LHCN-M2 (cell line): ENCODE data around the gene IFT88. TPM values are rescaled to one million over a fixed set of nuclear protein-coding genes. Genes with fewer than 3 reads are reported as not detected.
A peak's percentile ranks its signal among the peaks of the same experiment; 100 is the strongest.
"Not testable (repeated sequence)": the region's sequence is repeated elsewhere in the genome, so short reads cannot be mapped to it uniquely, and the experiment has no call there.

Source experiments
- DNase-seq: peaks from one replicate; pipeline ENCODE4 v3.0.0-alpha.2; 2012; ENCODE audit warnings: low read depth
- total RNA-seq: library from RNA; depleted of rRNA; stranded (reverse); fragments of >200 nt; gene quantifications from 2 replicates; pipeline ENCODE4 v1.2.3, GENCODE V29; 2014

IFT88 gene
- total RNA-seq, 1 experiment from 2014 or later: 18.0 TPM

DNA sequence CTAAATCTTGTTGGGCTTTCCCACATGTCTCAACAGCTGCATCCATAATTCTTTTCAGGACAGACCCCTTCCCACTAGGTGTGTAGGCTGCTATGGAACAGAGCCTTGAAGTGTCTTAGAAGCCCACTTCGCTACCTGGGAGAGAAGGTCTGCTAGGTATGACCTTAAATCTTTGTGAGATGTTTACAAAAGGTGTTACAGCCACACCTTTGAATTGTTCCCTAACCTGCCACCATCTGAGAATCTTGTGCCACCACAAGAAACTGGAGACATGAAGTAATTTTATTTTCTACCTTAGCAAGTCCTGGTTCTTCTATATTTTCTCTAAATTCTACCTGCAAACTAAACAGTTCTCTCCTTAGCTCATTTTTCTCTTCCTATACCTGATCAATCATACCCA is 69.1 kb downstream of the IFT88 start:
- no peak for DNase-seq

DNA sequence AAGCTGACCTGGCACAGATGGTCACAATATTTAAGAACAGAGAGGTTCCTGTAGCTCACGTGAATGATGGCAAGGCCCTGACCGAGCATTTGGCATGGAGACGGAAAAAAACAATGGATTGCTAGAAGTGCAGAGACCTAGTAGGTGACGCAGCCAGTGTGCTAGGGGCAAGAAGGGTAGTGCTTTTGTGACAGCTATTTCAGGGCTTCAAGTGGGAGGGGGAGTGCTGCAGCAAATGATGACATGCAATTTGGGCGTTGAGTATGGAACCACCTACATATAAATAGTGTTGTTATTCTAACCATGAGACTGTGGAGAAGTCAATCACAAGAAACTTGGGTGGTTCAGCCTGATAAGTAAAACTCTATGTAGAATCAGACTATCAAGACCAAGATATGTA is 70.9 kb downstream of the IFT88 start:
- no peak for DNase-seq

DNA sequence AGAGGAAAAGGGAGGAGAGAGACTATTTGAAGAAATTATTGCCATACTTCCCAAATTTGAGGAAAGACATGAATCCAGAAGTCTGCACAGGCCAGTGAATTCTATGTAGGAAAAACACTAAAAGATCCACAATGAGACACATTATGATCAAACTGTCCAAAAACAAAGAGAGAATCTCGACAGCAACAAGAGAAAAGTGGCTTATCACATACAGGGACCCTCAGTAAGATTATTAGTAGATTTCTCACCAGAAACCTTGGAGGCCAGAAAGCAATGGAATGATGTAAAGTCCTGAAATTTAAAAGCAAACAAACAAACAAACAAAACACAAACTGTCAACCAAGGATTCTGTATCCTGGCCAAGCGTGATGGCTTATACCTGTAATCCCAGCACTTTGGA is 80.8 kb downstream of the IFT88 start:
- no peak for DNase-seq

DNA sequence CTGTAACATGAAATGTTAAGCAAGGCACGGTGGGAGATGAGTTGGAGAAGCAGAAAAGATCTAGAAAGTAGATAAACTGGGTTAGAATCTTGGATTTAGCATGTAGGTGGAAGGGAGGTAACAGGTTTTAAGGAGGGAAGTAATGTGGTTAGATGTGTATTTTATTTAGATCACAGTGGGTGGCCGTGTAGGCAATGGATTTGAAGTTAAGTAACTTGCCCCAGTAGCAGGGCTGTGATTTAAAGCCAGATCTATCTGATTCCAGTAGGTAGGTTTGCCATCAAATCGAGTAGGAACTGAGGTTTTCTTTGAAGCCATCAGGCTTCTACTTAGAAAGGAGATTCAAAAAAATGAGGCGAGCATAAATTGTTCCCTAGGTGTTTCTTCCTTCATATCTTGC is 86.0 kb downstream of the IFT88 start:
- no peak for DNase-seq

DNA sequence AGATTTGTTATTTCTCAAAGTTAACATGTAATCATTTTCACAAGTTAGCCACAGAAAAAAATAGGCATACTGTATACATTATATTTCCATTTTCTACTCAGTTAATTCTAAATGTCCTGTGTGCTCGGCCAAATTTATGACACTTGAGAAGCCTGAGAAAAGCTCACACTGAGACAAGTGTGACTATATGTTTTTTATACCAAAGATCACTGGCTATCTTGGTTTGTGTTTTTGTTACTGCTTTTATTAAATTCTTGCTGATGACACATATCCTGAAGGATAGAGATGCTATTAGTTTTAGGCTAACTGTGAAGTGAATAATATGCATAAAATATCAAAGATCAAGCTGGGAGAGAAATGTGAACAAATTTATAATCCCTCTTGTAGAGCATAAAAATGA is 87.2 kb downstream of the IFT88 start:
- peak; percentile 49 for DNase-seq

DNA sequence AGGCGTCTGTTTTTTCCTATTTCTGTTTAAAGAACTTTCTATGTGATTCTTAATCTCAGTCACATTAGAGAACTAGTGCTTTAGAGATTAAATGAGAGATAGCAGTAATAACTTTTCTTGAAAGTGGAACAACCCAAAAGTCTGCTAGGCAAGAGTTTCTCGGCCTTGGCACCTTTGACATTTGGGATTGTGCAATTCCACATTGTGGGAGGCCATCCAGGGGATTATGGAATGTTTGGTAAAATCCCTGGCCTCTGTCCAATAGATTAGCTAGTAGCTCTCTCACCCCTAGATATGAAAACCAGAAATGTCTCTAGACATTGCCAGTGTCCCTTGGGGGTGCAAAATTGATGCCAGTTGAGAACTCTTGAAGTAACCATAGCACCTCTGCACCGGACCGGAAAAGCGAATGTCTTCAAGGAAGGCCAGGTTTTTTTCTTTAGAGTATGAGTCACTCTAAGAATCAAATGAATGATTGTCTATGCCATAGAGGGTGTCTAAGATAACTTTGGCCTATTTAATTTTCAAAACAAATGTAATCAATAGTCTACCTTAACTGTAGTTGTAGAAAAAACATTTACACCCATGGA is 91.6 kb downstream of the IFT88 start:
- DNase-seq: no peak

DNA sequence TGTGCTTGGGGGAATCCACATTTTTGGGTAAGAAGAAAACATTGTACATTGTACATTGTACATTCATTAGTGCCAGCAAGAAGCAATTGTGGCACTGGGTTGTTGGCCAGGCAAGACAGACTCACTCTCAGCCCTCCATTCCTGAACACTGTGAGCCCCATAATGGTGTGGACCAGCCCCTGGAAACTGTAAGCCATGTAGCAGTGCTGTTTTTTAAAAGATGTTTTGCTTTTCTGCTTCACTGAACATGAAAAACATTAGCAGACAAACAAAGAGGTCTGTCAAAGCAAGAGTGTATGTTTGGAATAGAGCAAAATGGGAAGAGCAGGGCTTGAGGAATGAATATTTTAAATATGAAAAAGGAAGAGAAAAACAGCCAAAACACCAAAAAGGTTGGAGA is 97.4 kb downstream of the IFT88 start:
- no peak for DNase-seq

DNA sequence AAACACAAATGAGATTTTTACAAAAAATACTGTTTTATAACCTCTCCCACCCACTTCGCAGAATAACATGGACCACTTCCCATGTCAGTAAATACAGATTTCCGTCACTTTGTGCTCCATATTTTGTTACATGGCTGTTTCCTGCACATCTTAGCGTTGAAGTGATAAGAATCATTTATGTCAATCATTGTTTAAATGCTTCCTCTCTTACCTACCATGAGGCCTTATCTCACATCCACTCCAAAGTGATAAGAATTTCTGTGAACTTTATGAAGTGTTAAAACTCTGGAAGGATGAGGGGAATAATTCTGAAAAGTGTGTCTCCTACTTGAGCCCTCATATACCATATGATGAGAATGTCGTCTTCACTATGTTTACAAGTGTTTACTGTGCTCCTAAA is 100.0 kb downstream of the IFT88 start:
- no peak for DNase-seq

DNA sequence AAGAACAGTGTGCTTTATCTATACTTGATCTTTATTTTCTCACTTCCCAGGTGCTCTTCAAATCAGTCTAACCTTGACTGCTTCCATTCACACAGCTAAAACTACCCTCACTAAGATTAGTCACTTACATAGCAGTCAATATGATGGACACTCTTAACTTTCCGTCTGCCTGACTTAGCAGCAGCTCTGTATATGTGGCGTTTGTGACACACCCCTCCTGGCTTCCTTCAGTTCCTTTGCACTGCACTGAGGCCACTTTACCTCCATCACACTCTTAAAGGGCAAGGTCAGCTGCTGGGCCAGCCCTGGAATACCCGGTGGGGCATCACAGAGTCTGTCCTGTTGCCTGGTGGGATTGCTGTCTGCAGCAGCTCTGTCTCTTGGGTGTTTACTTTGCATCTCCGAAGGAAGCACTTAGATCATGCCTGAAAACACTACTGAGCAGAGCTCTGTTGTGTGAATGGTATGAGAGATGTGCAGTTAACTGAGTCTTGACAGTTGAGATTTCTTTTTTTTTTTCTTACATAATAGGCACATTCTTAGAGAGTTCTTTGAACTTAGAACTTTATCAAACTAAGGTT is 101.0 kb downstream of the IFT88 start:
- DNase-seq: no peak

DNA sequence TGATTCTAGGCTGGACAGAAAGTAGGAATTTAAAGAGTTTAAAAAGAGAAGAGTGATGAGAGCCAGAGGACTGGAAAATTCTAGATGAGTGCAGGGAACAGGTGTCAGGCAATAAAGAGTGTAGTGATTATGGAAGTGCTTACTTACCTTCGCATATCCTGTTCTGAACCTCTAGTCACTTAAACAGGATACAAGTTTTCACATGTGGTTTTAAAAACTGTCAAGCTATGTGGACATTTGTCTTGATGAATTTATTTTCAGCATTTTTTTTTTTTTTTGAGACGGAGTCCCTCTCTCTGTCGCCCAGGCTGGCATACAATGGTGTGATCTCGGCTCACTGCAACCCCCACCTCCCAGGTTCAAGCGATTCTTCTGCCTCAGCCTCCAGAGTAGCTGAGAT is 102.2 kb downstream of the IFT88 start:
- no peak for DNase-seq

DNA sequence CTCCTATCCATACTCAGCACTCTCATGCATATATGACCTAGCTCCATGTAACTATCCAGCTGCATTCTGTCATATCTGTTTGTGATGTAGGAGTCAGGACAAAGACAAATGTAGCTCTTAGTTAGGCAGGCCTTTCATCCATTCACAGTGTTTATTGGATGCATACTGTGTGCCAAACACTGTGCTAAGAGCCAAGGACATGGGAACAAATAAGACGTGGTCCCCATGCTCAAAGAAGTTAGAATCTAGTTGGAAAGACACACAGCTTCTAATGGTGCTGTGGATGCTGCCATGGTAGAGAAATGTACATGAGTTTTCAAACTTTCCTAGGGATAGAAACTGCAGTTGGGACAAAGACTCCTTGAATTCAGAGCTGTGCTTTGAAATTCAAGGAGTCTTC is 104.8 kb downstream of the IFT88 start:
- no peak for DNase-seq

DNA sequence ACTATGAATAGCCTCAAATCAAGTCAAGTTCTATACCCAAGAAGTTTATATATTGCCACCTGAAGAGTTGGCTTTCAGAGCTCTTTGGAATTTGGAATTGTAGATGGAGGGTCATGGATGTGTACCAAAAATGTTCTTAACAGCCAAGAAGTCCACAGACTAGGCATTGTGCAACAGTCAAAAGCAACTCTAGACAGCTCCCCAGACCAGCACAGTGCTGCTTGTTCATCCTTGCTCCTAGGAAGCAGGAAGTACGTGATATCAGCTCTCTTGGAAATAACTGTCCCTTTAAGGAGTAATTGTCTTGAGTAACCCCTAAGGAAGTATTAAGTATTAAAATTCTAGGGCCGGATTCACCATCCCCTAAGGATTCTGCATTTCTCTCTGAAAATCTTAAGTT is 105.8 kb downstream of the IFT88 start:
- DNase-seq: no peak

DNA sequence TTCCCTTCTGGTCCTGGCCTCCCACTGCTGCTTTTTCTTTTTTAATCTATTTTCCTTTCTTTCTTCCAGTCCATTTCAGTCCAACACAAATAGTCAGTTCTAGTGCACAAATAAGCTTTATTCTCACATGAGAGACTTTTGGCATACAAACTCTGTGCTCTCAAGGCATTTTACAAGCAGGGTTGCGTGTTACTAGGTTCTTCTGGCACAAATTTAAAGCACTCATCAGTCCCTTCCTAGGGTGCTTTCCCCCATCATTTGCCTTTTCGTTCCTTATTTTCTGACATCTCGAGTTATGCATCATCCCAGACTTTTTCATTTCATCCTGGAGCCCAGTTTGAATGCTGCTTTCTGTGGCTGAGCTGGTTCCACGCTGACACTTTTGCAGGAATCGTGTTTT is 106.8 kb downstream of the IFT88 start:
- no peak for DNase-seq

DNA sequence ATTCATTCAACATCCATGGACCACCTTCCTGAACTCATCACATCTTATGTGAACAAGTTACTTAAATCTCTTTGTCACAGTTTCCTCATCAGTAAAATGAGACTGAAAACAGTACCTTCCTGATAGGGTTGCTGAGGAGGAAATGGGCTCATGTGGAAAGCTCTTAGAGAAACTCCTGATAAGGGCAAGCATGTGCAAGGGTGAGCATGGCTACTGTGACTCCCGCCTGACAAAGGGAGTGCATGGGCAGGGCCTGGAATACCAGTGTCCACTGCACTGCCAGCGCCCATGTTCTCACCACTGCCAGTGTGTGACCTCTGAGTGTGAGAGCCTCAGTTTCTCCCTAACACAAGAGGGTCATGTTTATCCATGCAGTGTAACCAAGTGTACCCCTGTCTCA is 109.3 kb downstream of the IFT88 start:
- DNase-seq: no peak

DNA sequence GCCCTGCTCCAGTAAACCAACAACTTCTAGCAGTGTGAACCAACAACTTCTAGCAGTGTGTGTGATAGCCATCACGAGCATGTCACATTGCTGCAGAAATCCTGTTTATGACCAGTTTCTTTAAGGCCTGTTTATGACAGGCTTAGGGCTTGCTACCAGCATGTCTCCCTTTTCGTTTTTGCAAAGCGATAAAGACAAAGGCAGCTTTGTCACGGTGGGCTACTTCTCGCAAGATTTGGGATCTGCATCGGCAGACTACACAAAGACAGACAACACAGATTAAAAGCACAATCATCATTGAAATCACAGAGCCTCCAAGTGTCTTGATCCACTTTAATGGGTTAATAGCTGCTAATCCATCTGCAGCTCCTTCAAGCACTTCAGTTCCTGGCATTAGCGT is 111.6 kb downstream of the IFT88 start:
- DNase-seq: not testable (repeated sequence)

DNA sequence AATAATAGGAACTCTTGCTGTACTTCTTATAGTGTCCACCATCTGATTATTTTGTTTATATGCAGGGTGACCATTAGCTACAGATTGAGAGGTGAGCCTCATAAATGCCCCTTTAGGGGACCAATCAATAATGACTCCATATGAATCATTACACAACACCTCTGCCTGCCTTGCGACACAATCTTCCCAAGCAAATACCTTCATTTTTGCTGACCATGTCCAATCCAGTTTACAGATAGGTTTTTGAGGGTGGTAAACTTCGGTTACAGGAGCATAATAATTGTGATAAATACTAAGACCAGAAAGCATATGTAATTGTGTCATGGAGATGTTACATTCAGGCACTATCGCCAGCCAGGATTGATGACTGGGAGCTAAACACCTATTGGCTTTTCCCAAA is 112.9 kb downstream of the IFT88 start:
- no peak for DNase-seq

DNA sequence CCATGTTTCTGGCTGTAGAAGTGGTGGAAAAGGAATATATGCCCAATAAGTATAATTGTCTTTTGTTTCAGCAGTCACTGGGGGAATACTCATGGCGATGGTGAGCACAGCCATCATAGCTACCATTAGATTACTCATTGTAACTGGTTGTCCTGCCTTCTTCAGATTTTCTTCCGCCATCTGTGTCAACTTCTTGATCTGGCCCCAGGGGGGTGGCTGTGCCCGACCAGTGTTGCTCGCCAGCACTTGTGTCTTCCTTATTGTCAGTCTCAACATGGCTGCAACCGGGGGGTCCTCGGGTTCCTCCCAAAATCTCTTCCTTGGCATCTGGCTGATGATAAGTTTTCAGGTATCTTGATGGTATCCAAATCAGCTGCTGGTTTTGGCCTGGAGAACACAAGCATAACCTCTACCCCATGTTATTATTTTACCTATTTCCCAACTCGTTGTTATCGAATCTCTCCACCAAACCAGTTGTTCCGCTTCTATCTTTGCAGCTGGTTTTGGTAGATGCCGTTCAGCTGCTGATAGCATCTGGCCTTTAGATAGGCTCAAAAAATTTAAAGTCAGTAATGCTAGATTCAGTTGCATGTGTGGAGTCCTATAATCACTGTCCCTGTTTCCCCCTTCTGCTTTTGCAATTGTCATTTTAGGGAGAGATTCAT is 113.6 kb downstream of the IFT88 start:
- DNase-seq: no peak

DNA sequence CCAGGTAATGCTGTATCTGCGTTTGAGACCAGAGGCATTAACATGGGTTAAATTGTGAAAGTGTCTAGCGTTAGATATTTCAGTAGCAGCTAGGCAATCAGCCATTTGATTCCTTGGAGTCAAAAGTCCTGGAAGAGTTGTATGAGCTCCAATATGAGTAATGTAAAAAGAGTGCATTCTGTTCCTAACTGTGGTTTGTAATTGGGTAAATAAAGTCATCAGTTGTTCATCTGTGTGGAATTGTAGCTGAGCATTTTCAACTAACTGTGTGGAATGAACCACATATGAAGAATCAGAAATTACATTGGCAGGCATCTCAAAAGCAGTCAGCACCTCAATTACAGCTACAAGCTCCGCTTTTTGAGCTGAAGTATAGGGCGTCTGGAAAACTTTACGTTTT is 114.5 kb downstream of the IFT88 start:
- DNase-seq: peak; percentile 52

DNA sequence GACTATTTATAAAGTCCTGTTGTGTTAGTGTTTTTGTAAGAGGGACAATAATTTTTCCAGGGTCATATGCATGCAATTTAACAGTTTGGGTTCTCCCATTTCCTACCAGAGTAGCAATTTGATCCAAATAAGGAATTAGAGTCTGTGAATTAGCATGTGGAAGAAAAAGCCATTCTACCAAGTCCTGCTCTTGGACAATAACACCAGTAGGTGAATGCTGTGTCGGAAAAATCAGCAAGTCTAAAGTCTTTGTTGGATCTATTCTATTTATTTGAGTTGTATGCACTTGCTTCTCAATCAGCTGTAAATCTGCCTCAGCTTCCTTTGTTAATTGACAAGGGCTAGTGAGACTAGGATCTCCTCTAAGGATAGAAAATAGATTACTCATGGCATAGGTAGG is 115.1 kb downstream of the IFT88 start:
- DNase-seq: no peak

DNA sequence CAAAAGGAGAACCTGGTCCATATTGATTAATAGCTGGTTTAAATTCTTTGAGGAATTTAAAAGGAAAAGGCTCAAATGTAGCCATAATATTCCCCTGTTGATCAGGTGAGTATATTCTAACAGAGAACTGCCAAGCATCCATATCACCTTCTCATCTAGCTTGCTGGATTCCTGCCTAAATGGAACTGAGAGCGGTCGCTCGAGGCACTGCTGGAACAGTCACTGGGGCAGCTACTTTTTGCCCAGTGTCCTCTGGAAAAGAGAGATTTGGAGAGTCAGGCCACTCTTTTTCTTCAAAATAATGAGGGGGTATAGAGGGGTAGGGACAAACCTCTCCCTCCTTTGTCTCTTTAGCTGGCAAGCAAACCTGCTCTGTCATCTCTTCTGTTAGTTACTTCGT is 117.1 kb downstream of the IFT88 start:
- no peak for DNase-seq

DNA sequence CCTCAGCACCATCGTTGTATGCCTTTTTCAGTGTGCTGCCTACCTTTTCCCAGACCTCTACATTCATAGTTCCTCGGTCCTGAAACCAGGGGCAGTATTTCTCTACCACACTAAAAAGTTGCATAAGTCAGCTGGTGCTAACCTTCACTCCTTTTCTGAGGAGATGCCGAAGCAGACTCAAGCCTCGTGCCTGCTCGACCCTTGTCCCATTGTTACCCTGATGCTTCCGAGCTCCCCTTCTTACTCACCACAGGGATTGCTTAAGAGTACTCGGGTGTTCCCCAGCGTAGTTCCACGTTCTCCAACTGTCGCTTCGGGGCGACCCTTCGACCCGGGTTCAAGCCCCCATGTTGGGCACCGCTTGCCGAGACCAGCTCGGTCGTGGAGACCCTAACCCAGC is 117.6 kb downstream of the IFT88 start:
- no peak for DNase-seq

DNA sequence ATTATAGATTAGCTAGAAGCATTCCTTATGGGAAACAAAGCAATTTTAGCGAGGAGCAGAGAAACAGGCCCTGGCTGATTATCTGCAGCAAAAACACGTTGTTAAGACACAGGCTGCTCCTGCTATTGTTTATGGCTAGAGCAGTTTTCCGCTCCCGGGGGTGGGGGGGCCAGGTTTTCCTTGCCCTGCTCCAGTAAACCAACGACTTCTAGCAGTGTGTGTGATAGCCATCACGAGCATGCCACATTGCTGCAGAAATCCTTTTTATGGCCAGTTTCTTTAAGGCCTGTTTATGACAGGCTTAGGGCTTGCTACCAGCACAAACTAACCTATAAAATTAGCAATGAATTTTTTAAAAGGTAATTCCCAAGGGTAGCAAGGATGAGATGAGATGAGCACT is 118.1 kb downstream of the IFT88 start:
- no peak for DNase-seq

DNA sequence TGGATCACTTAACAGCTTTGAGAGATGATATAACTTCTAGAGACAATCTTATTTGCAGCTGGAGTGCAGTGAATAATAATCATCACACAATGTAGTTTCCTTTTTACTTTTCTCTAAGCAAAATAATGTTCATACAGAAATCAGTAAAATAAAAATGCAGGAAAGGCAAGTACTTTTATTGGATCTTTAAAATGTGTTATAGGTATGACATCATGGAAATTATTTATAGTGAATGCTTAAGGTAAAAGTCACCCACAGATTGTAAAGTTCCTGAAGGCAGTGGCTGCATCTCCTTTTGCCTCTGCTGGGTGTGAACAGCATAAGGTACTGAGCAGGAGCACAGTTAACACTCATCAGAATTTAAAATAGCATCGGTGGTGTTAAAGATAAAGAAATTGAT is 119.2 kb downstream of the IFT88 start:
- DNase-seq: no peak
